SH-SY5Y (cell line): Measurements from ENCODE around the gene DLL3.

Source experiments
- GATA2 ChIP-seq: IDR thresholded peaks from 2 replicates; pipeline ENCODE4 v1.6.1; 2011; ENCODE audit warnings: mild to moderate bottlenecking, low read depth, low read length
- GATA3 ChIP-seq: IDR thresholded peaks from 2 replicates; pipeline ENCODE4 v1.6.1; 2011; ENCODE audit warnings: low read depth, mild to moderate bottlenecking, low read length, moderate library complexity

The DLL3 gene

GRCh38 chr19:39498798-39499642 lies at the start of gene DLL3:
Gene DLL3, plus strand, starts transcription at chr19:39498947. Its CDS starts 28 bp downstream, at chr19:39498975.
- no peak for TF ChIP-seq GATA2
- TF ChIP-seq GATA3 = no peak

- TF ChIP-seq GATA2 = no peak
- TF ChIP-seq GATA3 = no peak
These were observed 49.5 kb upstream of the DLL3 start for GRCh38 chr19:39449116-39449797.

GRCh38 chr19:39463403-39463802 lies 35.3 kb upstream of the DLL3 start:
- no peak for TF ChIP-seq GATA2
- TF ChIP-seq GATA3 = no peak

- TF ChIP-seq GATA3 (no peak), GATA2 (no peak)
These were observed 32.6 kb upstream of the DLL3 start for GRCh38 chr19:39465956-39466747.

- no peak for TF ChIP-seq GATA2
- no peak for TF ChIP-seq GATA3
These were observed 30.8 kb upstream of the DLL3 start for GRCh38 chr19:39467941-39468340.

- TF ChIP-seq GATA2 = no peak
- TF ChIP-seq GATA3 = no peak
These were observed 29.7 kb upstream of the DLL3 start for GRCh38 chr19:39469036-39469435.

GRCh38 chr19:39469567-39469966 lies 29.2 kb upstream of the DLL3 start:
- no peak for TF ChIP-seq GATA3
- TF ChIP-seq GATA2 = no peak

GRCh38 chr19:39470724-39471339 lies 27.9 kb upstream of the DLL3 start:
- no peak for TF ChIP-seq GATA2

GRCh38 chr19:39471756-39472536 lies 26.8 kb upstream of the DLL3 start:
- TF ChIP-seq GATA2 = no peak
- no peak for TF ChIP-seq GATA3

GRCh38 chr19:39472746-39473442 lies 25.9 kb upstream of the DLL3 start:
- TF ChIP-seq GATA3 = no peak
- TF ChIP-seq GATA2 = no peak

- no peak for TF ChIP-seq GATA3
- TF ChIP-seq GATA2 = no peak
These were observed 25.2 kb upstream of the DLL3 start for GRCh38 chr19:39473443-39473960.

- no peak for TF ChIP-seq GATA2
- no peak for TF ChIP-seq GATA3
These were observed 24.6 kb upstream of the DLL3 start for GRCh38 chr19:39474139-39474620.
